NCI-H1092 (cell line): ENCODE results near the gene LRP2.
"Not testable (repeated sequence)": the region's sequence is repeated elsewhere in the genome, so short reads cannot be mapped to it uniquely, and the experiment has no call there.

Source experiments
- DNase-seq: peaks from one replicate; lab custom pipeline; 2025; lab: John Stamatoyannopoulos, UW

LRP2 gene

DNA sequence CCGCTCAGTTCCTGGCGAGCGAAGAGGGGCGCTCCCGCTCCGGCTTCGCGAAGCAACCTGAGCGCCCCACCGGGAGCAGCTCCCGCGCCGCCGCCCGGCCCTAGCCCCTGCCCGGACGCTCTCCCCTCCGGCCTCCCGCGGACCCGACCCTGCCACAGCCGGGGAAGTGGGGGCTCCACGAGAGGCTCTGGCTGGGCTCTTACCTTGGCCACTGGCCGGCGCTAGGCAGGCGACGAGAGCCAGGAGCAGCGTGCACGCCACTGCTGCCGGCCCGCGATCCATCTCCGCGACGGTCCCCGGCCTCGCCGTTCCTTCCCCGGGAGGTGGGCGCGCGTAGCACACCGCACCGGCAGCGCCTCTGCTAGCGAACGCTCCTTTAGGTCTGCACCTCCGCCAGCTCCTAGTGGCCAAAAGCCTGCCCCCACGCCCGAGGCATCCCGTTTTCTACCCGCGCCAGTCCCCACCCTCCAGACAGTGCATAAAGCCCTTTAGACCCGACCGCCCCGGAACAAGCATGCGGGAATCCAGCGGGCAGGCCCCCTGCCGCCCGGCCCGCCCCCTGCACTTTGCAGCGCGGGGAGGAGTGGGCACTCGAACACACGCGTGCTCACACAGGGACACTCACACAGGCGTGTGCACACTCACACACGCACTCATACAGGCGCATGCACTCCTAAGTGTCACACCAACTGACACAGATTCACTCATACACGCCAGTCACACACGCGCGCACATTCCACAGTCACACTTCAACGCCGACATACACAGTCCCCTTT is at the start of gene LRP2:
LRP2 (minus strand) TSS at position 417 of the 776 bp plus-strand sequence; CDS start at position 282, 135 bp downstream.
- no peak for DNase-seq

DNA sequence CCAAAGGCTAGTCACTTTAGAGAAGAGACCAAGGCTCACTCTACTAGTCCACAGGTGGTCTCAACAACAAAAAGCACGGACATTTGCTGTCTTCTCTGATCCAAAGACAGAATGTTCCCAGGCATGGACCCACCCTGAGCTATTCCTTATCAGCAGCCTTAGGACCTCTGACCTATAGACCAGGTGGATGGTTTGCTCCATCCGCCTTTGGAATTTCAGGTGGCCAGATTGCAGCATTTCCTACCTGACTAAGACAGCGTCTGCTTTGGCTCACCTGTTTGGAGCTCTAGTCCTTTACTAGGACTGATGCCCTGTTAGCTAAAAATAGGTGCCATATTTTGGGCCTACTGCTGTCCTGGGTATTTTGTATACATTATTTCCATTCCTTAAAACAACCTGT is 44.6 kb upstream of the LRP2 start:
- no peak for DNase-seq

DNA sequence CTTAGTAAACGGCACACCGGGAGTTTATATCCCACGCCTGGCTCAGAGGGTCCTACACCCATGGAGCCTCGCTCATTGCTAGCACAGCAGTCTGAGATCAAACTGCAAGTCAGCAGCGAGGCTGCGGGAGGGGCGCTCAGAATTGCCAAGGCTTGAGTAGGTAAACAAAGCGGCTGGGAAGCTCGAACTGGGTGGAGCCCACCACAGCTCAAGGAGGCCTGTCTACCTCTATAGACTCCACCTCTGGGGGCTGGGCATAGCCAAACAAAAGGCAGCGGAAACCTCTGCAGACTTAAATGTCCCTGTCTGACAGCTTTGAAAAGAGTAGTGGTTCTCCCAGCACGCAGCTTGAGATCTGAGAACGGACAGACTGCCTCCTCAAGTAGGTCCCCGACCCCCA is 37.2 kb upstream of the LRP2 start:
- DNase-seq = not testable (repeated sequence)

DNA sequence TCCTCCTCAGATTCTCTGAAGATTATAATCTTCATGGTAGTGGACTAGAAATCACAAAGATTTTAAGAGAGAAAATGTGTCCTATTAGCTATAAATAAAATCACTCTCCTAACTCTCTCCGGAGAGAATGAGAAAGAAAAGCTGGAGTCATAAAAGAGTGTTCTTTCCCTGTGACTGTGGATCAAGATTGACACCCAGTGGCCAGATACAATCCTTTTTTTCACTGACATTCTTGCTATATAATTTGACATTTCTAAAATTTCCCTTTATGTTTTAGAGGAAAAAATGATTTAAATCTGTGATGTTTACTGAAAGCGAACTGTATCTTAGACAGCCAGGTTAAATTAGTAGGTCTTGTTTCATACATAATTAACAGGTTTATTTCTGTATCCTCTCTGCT is 35.4 kb upstream of the LRP2 start:
- no peak for DNase-seq

DNA sequence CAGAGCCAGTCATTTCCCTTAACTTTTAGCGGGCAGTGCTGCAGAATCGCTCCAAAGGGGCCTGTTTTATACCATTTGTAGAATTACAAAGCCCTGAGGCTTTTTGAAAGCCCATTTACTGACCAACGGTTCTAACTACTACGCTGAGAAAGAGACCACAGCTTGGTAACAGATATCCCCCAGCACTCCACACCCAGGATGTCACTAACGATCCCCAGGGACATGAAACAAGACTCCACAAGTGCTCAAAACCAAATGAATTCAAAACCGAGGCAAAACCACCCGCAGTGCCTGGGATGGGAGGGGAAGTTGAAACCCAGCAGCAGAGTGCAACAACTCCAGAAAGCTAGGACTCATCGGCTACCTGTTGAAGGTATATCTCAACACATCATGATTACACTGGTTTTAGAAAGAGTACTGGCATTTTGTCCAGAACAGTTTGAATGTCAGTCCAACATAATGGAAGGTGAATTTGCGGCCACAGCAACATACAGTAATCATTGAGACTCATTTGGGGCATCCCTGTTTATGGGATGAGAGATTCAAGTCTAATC is 33.6 kb upstream of the LRP2 start:
- no peak for DNase-seq

DNA sequence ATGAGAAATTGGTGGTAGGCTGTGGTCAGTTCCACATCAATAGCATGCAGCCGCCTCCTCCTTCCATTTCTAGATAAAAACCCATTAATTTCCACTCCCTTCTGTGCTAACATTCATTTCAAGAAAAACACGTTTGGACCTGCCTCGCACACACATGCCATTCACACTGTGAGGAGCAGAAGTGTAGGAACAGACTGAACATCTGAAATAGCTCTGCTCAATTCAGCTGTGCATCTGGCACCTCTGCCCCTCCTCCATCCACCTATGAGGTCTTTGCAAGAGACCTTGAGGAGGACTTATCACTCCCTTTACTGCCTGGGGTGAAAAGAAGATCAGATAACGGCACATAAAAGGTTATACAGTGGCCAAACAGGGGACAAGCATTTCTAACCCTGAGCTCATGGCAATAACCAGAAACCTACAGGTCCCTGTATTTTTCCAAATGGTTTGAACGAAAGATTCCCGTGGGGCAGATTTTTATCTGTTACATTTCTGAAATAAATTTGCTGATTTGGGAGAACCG is 30.8 kb upstream of the LRP2 start:
- DNase-seq = no peak

DNA sequence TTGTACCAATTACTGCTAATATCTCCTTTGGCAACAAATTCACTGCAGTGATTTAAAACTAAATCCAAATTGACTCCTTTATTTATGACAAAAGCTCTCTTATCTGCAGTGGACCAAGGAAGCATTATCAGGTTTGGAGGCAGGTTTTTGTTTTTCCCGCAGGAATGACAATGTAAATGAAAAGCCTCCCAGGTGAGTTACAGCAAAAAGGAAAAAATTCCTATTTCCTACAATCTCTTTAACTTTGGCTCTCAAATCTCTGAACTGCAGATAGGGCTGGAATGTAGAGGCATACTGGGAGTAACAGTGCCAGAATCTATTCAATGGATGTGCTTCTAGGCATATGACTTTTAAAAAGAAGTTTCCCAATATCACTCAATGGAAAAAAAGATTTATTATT is 28.9 kb upstream of the LRP2 start:
- no peak for DNase-seq

DNA sequence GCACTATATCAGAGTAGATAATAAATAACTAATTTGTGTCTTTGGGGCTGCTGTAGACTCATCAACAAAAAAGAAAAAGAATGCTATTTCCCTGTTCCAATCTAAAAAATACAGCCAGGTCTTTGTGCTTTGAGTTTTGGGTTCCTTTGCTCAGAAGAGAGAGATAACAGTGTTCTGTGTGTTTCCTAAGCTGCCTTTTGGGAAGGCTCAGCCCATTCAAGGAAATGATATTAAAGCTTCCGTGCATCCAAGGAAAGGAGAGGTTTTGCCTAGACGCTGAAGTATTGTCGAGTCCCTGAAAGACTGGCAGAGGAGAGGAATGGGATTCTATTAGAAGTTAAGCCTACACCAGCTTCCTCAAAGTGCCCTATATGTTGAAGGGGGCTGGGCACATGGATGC is 25.8 kb upstream of the LRP2 start:
- DNase-seq = no peak

DNA sequence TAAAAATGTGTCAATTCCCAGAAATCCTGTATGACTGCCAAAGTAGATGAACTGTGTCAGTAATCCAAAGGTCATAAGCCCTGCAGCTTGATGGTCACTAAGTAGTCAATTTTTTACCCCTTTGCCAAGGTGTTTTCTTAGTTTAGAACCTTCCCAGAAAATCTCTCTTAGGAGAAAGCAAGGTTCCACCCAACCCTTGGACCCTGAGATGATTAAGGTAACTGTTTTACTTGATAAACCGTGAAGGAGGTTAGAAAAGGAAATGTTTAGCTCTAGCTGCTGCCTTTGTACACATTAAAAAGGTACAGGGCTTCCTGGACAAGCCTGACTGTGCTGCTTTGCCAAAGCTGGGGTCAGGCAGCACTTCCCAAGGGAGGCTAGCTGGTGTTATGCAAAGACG is 24.4 kb upstream of the LRP2 start:
- DNase-seq = no peak

DNA sequence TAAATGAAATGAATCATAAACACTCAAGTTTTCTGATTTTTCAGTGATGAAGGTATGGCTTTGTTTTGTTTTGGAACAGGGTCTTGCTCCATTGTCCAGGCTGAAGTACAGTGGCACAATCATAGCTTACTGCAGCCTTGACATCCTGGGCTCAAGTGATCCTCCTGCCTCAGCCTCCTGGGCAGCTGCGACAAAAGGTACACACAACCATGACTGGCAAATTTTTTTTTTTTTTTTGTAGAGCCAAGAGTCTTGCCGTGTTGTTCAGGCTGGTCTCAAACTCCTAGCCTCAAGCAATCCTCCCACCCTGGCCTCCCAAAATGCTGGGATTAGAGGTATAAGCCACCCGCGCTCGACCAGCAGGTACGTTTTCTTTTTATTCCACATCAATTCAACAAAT is 22.5 kb upstream of the LRP2 start:
- no peak for DNase-seq

DNA sequence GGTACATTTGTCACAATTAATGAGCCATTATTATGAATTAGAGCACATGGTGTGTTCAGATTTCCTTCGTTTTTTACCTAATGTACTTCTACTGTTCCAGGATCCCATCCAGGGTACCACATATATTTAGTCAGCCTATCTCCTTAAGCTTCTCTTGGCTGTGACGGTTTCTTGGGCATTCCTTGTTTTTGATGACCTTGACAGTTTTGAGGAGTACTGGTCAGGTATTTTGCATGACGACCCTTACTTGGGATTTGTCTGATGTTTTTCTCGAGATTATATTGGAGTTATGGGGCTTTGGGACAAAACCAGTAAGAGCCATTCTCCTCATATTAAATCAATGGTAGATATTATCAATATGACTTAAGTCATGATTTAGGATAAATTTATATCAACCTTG is 10.2 kb upstream of the LRP2 start:
- no peak for DNase-seq

DNA sequence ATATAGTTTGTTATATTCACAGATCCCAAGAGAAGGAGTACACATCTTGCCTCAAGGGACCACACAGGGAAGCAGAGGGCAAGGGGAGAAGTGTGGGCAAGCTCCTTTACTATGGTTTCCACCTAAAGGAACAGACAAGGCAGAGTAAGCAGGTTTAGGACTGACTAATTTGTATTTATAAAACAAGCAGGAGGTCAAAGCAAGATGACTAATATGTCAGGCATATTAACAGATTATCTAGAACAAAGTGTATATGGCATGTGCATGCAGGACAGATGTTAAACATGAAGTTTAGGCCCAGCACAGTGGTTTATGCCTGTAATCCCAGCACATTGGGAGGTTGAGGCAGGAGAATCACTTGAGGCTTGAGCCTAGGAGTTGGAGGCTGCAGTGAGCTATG is 3.7 kb upstream of the LRP2 start:
- no peak for DNase-seq

DNA sequence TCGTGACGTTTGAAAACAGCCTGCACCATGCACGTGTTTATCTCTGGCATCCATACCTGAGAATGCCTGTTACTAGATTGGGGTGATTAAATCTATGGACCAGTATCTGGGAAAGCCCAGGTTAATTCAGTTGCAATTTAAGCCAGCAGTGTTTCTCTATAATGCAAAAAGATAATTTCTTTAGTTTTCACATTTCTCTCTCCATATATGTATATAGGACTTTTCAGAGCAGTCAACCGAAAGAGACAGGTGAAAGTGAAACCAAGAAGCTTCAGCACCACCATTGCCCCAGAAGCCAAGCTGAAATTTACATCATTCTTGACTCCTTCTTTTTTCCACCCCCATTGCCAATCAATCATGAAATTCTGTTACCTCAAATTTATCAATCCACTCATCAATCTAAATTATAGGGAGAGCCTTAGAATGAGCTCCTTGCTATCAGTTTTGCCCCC is 2.7 kb upstream of the LRP2 start:
- no peak for DNase-seq

DNA sequence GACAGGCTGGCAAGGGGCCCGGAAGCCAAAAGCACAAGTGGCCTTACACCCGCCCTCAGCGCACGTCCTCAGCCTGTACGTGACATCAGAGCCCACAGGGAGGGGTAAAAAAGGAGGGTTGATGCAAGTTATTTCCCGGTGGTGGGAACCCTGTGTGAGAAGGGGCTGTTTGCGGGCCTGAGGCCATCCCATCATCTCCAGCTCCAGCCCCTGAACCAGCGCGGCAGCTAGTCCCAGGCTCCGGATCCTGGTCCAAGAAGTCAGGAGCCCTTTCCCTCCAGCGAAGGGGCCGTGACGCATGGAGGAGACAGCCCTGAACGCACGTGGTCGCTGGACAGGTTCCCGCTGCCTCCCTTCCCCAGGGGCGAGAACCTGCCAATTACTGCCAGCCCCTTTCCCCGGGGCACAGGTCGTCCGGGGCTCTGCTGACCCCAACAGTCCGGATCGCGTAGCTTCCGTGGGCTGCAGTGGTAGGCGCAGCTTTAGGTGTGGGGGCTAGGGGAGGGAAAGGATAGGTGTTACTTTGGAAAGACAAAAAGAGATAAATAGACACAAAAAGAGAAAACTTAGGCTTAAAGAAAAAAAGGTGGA is 1.3 kb upstream of the LRP2 start:
- DNase-seq = no peak

DNA sequence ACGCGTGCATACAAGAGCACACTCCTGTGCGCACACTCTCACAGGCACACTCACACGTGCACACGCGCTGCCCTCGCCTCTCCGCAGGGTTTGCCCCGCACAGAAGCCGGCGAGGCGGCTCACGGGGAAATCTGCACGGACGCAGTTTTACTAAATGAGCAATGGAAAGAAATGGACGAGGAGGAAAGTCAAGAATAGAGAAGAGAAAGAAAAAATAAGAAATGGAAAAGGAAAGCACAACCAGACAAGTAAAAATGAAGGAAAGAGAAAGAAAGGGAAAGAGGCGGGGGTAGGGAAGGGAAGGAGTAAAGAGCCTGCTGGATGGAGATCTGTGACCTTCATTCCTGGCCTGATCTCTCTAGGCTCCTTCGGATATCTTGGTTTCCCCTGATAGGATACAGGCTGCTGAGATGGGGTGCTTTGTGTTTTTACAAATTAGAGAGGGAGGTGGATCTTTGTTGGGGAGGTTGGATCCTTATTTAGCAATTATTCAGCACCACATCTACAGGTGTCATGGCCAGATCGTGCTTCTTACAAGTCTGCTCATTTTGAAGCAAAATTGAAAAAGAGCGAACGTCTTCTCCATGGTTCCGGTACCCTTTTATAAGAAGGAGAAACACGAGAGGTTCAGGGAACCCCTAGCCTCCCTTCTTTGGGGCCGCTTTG is 693 bp upstream of the LRP2 start:
- no peak for DNase-seq

DNA sequence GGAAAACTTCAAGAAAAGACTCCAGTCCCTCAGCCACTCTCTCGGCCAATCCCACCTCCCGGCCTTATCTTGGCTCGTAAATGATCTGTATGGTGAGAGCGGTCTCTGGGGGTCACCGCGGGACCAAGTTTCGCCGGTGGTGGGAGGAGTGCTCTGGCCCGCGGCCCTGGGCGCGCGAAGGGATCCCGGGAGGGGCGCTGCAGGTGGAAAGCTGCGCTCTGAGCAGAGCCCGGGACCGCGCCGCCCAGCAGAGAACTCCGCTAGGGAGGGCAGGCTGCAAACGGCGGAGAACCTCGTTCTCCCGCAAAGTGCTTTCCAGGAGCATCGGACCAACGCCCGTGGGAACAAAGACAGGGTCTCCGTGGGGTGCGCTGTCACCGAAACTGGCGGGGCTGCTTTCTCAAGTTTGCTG is 622 bp downstream of the LRP2 start:
- no peak for DNase-seq

DNA sequence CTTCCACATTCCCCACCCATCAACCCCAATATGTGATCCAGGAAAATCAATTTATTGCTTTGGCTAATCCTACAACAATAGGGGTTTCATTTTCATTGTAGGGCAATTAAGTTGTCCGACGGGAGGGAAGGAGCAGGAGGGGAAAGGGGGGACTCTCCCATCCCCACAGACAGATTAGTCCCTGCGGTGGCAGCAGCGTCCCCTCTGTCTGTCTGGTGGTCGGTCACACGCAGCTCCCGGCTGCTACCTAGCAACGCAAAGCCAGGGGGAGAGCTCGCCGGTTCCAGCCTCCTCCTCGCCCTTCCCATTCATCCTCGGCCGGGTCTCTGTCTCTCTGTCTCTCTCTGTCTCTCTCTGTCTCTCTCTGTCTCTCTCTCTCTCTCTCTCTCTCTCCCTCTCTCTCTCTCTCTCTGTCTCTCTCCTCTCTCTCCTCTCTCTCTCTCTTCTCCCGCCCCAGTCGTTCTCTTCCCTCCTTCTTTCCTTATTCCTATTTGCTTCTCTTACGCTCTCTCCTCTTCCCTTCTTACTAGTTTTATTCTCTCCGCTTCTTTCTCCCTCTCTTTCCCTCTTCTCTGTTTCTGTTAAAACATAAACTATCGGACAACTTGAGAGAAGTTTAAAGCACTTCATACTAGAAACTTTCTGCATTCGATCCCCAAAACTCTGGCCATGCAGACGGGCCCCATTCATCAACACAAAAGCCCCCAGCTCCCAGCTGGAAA is 1.2 kb downstream of the LRP2 start:
- no peak for DNase-seq

DNA sequence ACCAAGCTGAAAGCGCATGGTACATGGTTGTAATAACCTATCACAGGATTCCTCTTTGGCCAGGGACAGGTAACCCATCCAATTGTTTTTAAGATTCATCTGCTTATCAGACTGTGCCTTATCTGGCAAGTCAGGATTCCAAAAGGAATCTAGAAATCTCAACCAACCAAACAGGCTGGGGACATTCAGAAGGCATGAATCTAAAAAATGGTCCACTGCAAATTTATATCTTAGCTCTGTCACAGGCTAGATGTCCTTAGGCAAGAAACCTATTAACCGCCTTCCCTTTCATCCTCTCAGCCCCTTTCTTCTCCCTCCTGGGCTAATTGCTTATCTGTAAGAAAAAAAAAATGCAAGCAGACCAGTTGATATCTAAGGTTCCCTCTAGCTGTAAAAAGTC is 4.3 kb downstream of the LRP2 start:
- no peak for DNase-seq

DNA sequence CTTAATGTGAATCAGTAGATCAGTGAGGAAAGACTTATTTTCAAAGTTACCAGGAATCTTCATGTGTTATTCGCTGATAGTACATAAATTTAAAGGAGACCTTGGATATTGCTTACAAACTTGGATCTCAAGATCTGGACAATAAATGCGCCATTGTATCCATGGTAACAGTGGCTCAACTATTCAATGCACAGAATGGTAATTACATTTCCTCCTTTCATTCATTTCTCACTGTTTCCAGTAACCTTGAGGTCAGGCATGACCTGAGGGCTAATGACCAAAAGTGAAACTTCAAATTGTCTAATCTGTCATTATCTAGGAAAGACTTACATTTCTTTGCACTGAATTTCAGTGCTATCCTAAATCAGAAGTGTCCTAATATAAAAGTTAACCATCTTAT is 8.1 kb downstream of the LRP2 start:
- no peak for DNase-seq

DNA sequence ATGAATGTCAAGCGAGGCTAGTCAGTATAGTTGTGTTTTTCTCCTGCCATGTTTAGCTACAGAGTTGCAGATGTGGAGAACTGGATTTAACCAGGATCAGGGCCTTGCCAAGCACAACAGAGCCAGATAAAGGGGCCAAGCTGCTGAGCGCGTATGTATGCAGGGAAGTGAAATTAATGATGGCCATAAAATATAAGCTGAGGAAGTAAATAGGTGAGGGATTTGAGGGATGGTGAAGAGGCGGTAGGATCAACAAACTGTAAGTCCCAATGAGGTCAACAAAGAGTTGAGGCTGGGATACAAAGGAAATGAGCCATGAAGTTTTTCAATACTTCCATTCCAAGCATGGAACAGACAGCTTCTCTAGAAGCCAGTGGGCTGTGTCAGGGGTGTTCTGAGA is 10.6 kb downstream of the LRP2 start:
- no peak for DNase-seq

DNA sequence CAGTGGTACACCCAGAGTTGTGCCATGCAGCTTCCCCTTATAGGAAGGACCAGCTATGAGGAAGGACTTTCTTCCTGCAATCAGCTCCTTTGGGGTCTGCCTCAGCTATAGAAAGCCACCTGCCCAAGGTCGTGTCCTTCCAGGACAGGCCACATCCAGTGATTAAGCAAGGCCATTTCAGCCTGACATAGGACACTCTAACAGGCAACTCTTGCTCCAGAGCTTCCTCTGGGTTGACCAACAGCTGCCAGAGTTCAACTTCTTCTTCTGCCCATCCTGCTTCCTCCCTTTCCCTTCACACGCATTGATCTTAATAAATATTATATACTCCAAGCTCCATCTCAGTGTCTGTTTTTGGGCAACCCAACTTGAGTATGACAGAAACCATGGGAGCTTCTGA is 12.8 kb downstream of the LRP2 start:
- no peak for DNase-seq
